ENCODE data around the gene GAGE10. TPM values are rescaled to one million over a fixed set of nuclear protein-coding genes. Genes with fewer than 3 reads are reported as not detected.

Gene GAGE10
- polyA plus RNA-seq (2011; rRNA removed), result not detected in 2 replicates
- polyA minus RNA-seq (2011; rRNA and poly(A)+ RNA removed), result not detected in 2 replicates

- ChIA-PET POLR2A (no interaction called here), CTCF (no interaction called here)
- H3K4me3 ChIP-seq (ENCODE audit: low read depth, low read length), result no peak within 1 kb of the TSS
- no peak within 1 kb of the TSS for H3K27ac ChIP-seq (ENCODE audit: low read depth, low read length)
- H3K9me3 ChIP-seq (ENCODE audit: control insufficient read depth, insufficient read depth, low read length), result no peaks in the 10 kb centered on the region
- TF ChIP-seq CTCF (IDR thresholded peaks at IDR 0.05; ENCODE audit: low read depth, low read length), result no peak
- H3K27me3 ChIP-seq (ENCODE audit: control insufficient read depth, insufficient read depth, low read length), result no peaks in the 10 kb centered on the region
- DNase-seq (ENCODE audit: low read depth, low spot score), result no peak
Measured at GRCh38 chrX:49303346-49303745, at the start of gene GAGE10. TSS of gene GAGE10 (plus strand) at chrX:49303646. CDS start at chrX:49304860, 1,214 bp downstream.

- Histone ChIP-seq H3K27me3 (ENCODE audit: control insufficient read depth, insufficient read depth, low read length) (no peaks in the 10 kb centered on the region), H3K9me3 (ENCODE audit: control insufficient read depth, insufficient read depth, low read length) (no peaks in the 10 kb centered on the region), H3K4me3 (ENCODE audit: low read depth, low read length) (no peak overlapping the region), H3K27ac (ENCODE audit: low read depth, low read length) (no peak overlapping the region)
- DNase-seq (ENCODE audit: low read depth, low spot score), result no peak
- ChIA-PET CTCF (no interaction called here), POLR2A (interaction anchor here (0.6 kb wide), 1 partner anchor 19 kb away, joined by 3 read pairs; the partner anchor contains the start of gene CCDC22)
- no peak for TF ChIP-seq CTCF (IDR thresholded peaks at IDR 0.05; ENCODE audit: low read depth, low read length)
Measured at GRCh38 chrX:49254639-49255038, 48.8 kb upstream of the GAGE10 start.

- Histone ChIP-seq H3K27me3 (ENCODE audit: control insufficient read depth, insufficient read depth, low read length) (no peaks in the 10 kb centered on the region), H3K9me3 (ENCODE audit: control insufficient read depth, insufficient read depth, low read length) (no peaks in the 10 kb centered on the region), H3K27ac (ENCODE audit: low read depth, low read length) (no peak overlapping the region), H3K4me3 (ENCODE audit: low read depth, low read length) (no peak overlapping the region)
- POLR2A ChIA-PET, result interaction anchor here (0.6 kb wide), 1 partner anchor 12 kb away, joined by 4 read pairs; no protein-coding TSS in a partner anchor
- CTCF ChIA-PET, result interaction anchor here (1.0 kb wide), 1 partner anchor 101 kb away, joined by 3 read pairs; no protein-coding TSS in a partner anchor
- no peak for DNase-seq (ENCODE audit: low read depth, low spot score)
- no peak for TF ChIP-seq CTCF (IDR thresholded peaks at IDR 0.05; ENCODE audit: low read depth, low read length)
Measured at GRCh38 chrX:49256268-49256995, 47.0 kb upstream of the GAGE10 start.

GRCh38 chrX:49257074-49257790 lies 46.2 kb upstream of the GAGE10 start:
- Histone ChIP-seq H3K27ac (ENCODE audit: low read depth, low read length) (no peak overlapping the region), H3K4me3 (ENCODE audit: low read depth, low read length) (no peak overlapping the region), H3K9me3 (ENCODE audit: control insufficient read depth, insufficient read depth, low read length) (no peaks in the 10 kb centered on the region), H3K27me3 (ENCODE audit: control insufficient read depth, insufficient read depth, low read length) (no peaks in the 10 kb centered on the region)
- ChIA-PET CTCF (no interaction called here), POLR2A (no interaction called here)
- TF ChIP-seq CTCF (IDR thresholded peaks at IDR 0.05; ENCODE audit: low read depth, low read length), result no peak
- no peak for DNase-seq (ENCODE audit: low read depth, low spot score)

Measured in AG04450 (cell line).